GM10266 (cell line): ENCODE measurements around the gene OR10A7.

Source experiments
- DNase-seq: peaks from one replicate; pipeline ENCODE4 v3.0.0; 2012; ENCODE audit errors: extremely low spot score
- TF ChIP-seq, protein P1 (sequence below): IDR thresholded peaks from 2 replicates; pipeline ENCODE4 v1.5.1; 2012; ENCODE audit warnings: mild to moderate bottlenecking, low read depth; ENCODE audit not compliant: control insufficient read depth, insufficient read depth; ENCODE audit errors: missing control alignments

Gene OR10A7

GRCh38 chr12:55258303-55258702 lies 37.5 kb downstream of the OR10A7 start:
- TF ChIP-seq, protein P1, sequence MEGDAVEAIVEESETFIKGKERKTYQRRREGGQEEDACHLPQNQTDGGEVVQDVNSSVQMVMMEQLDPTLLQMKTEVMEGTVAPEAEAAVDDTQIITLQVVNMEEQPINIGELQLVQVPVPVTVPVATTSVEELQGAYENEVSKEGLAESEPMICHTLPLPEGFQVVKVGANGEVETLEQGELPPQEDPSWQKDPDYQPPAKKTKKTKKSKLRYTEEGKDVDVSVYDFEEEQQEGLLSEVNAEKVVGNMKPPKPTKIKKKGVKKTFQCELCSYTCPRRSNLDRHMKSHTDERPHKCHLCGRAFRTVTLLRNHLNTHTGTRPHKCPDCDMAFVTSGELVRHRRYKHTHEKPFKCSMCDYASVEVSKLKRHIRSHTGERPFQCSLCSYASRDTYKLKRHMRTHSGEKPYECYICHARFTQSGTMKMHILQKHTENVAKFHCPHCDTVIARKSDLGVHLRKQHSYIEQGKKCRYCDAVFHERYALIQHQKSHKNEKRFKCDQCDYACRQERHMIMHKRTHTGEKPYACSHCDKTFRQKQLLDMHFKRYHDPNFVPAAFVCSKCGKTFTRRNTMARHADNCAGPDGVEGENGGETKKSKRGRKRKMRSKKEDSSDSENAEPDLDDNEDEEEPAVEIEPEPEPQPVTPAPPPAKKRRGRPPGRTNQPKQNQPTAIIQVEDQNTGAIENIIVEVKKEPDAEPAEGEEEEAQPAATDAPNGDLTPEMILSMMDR = no peak
- no peak for DNase-seq
